ENCODE measurements around the gene HSPBAP1.
"Not testable (repeated sequence)": the region's sequence is repeated elsewhere in the genome, so short reads cannot be mapped to it uniquely, and the experiment has no call there.

Gene HSPBAP1

GRCh38 chr3:122784436-122784835, 9.2 kb downstream of the HSPBAP1 start:
- no peak for FAIRE-seq

- no peak for FAIRE-seq
These were observed 10.8 kb downstream of the HSPBAP1 start for GRCh38 chr3:122782804-122783203.

- FAIRE-seq: no peak
These were observed 16.1 kb downstream of the HSPBAP1 start for GRCh38 chr3:122777563-122777962.

GRCh38 chr3:122776675-122777468, 16.8 kb downstream of the HSPBAP1 start:
- no peak for FAIRE-seq

GRCh38 chr3:122774564-122774963, 19.1 kb downstream of the HSPBAP1 start:
- no peak for FAIRE-seq

- FAIRE-seq: no peak
These were observed 19.6 kb downstream of the HSPBAP1 start for GRCh38 chr3:122773944-122774509.

GRCh38 chr3:122772827-122773226, 20.8 kb downstream of the HSPBAP1 start:
- no peak for FAIRE-seq

- FAIRE-seq: no peak
These were observed 23.0 kb downstream of the HSPBAP1 start for GRCh38 chr3:122770521-122771202.

GRCh38 chr3:122767540-122768372, 25.9 kb downstream of the HSPBAP1 start:
- no peak for FAIRE-seq

GRCh38 chr3:122766430-122766829, 27.2 kb downstream of the HSPBAP1 start:
- no peak for FAIRE-seq

GRCh38 chr3:122760453-122761271, 33.0 kb downstream of the HSPBAP1 start:
- no peak for FAIRE-seq

- no peak for FAIRE-seq
These were observed 34.6 kb downstream of the HSPBAP1 start for GRCh38 chr3:122758877-122759560.

- no peak for FAIRE-seq
These were observed 38.1 kb downstream of the HSPBAP1 start for GRCh38 chr3:122755491-122755890.

GRCh38 chr3:122754929-122755328, 38.7 kb downstream of the HSPBAP1 start:
- no peak for FAIRE-seq

GRCh38 chr3:122748347-122748746, 45.3 kb downstream of the HSPBAP1 start:
- no peak for FAIRE-seq

- not testable (repeated sequence) for FAIRE-seq
These were observed 46.3 kb downstream of the HSPBAP1 start for GRCh38 chr3:122747295-122747694.

- no peak for FAIRE-seq
These were observed 48.1 kb downstream of the HSPBAP1 start for GRCh38 chr3:122745369-122746021.

- no peak for FAIRE-seq
These were observed 50.0 kb downstream of the HSPBAP1 start for GRCh38 chr3:122743581-122744120.

GRCh38 chr3:122742234-122742633, 51.4 kb downstream of the HSPBAP1 start:
- no peak for FAIRE-seq

GRCh38 chr3:122739172-122739571, 54.5 kb downstream of the HSPBAP1 start:
- FAIRE-seq: no peak

All from colon (tissue), 2 donors.